HEK293 (cell line): ENCODE measurements around the gene ADAMTS2.
A peak's percentile ranks its signal among the peaks of the same experiment; 100 is the strongest.

Experiments used
- CTCF ChIA-PET: fragments of 350-600 bp; formaldehyde crosslinking; extraction: SDS; loops from one replicate; lab custom pipeline; 2021; ENCODE audit warnings: antibody characterized with exemption; lab: Yijun Ruan, JAX
- POLR2A ChIA-PET: fragments of 300-600 bp; formaldehyde crosslinking; extraction: SDS; loops from one replicate; lab custom pipeline; 2020; ENCODE audit warnings: antibody characterized with exemption, inconsistent platforms; lab: Yijun Ruan, JAX
- H3K27ac ChIP-seq: fragments of 200-500 bp; sonication (Bioruptor generic); 2 replicates; pipeline ENCODE4 v1.5.1; 2014; ENCODE audit warnings: low read depth, low read length, control low read depth, inconsistent platforms; ENCODE audit errors: extremely low read depth
- H3K36me3 ChIP-seq, 2 experiments: fragments of 200-500 bp in 1 of 2; sonication (Bioruptor generic) in 1 of 2; 1 replicate in 1 of 2; 2 replicates in 1 of 2; pipeline ENCODE4 v1.5.1; 2014 to 2017; ENCODE audit warnings: inconsistent platforms in 2 of 2, low read length in 2 of 2; ENCODE audit not compliant: control insufficient read depth in 2 of 2, insufficient read depth in 1 of 2
- H3K4me1 ChIP-seq: fragments of 200-500 bp; sonication (Bioruptor generic); 2 replicates; pipeline ENCODE4 v1.5.1; 2014; ENCODE audit warnings: mild to moderate bottlenecking, low read length, inconsistent platforms; ENCODE audit not compliant: control insufficient read depth, insufficient read depth
- H3K4me3 ChIP-seq: 2 replicates; pipeline ENCODE4 v1.5.1; 2011; ENCODE audit warnings: low read depth, mild to moderate bottlenecking, control low read depth, low read length, moderate library complexity
- H3K9me3 ChIP-seq: fragments of 200-500 bp; sonication (Bioruptor generic); 2 replicates; pipeline ENCODE4 v1.5.1; 2014; ENCODE audit warnings: low read depth, low read length, inconsistent platforms; ENCODE audit not compliant: control insufficient read depth, insufficient read depth
- ATF2 ChIP-seq: fragments of 450-650 bp; formaldehyde crosslinking; IDR thresholded peaks from 2 replicates; pipeline ENCODE4 v1.5.1; 2016; ENCODE audit warnings: missing biosample characterization, missing genetic modification characterization, low read depth
- BCL11A ChIP-seq: fragments of 450-650 bp; formaldehyde crosslinking; IDR thresholded peaks from 2 replicates; pipeline ENCODE4 v1.5.1; 2016; ENCODE audit warnings: low read depth, missing biosample characterization, missing genetic modification characterization
- IKZF3 ChIP-seq: fragments of 450-650 bp; IDR thresholded peaks from 2 replicates; pipeline ENCODE4 v1.5.0; 2018; ENCODE audit warnings: missing biosample characterization, mild to moderate bottlenecking, missing genetic modification characterization, moderate library complexity
- INSM2 ChIP-seq: fragments of 450-650 bp; formaldehyde crosslinking; IDR thresholded peaks from 2 replicates; pipeline ENCODE4 v1.5.1; 2016; ENCODE audit warnings: missing biosample characterization, missing genetic modification characterization
- KLF1 ChIP-seq: fragments of 450-650 bp; formaldehyde crosslinking; IDR thresholded peaks from 2 replicates; pipeline ENCODE4 v1.5.1; 2016; ENCODE audit warnings: missing biosample characterization, missing genetic modification characterization
- KLF10 ChIP-seq: fragments of 450-650 bp; IDR thresholded peaks from 2 replicates; pipeline ENCODE4 v1.5.1; 2018; ENCODE audit warnings: missing biosample characterization, mild to moderate bottlenecking, missing genetic modification characterization
- PBX3 ChIP-seq: sonication (generic); formaldehyde crosslinking; IDR thresholded peaks from 2 replicates; pipeline ENCODE4 v1.8.1; 2022; ENCODE audit warnings: mild to moderate bottlenecking, moderate library complexity, missing genetic modification reagents
- SCRT2 ChIP-seq: fragments of 450-650 bp; formaldehyde crosslinking; IDR thresholded peaks from 2 replicates; pipeline ENCODE4 v1.5.1; 2016; ENCODE audit warnings: missing biosample characterization, missing genetic modification characterization
- SETDB1 ChIP-seq: IDR thresholded peaks from one replicate; pipeline ENCODE4 v1.6.1; 2017; ENCODE audit warnings: mild to moderate bottlenecking, low read length, moderate library complexity, mixed read lengths; ENCODE audit not compliant: insufficient read length
- SP3 ChIP-seq: fragments of 450-650 bp; formaldehyde crosslinking; IDR thresholded peaks from 2 replicates; pipeline ENCODE4 v1.5.1; 2016; ENCODE audit warnings: missing biosample characterization, missing genetic modification characterization
- WT1 ChIP-seq: fragments of 450-650 bp; formaldehyde crosslinking; IDR thresholded peaks from 2 replicates; pipeline ENCODE4 v1.5.1; 2016; ENCODE audit warnings: missing biosample characterization, missing genetic modification characterization
- ZBTB17 ChIP-seq: fragments of 450-650 bp; formaldehyde crosslinking; IDR thresholded peaks from 2 replicates; pipeline ENCODE4 v1.5.1; 2016; ENCODE audit warnings: missing biosample characterization, missing genetic modification characterization
- ZNF157 ChIP-seq: fragments of 450-650 bp; formaldehyde crosslinking; IDR thresholded peaks from 2 replicates; pipeline ENCODE4 v1.5.1; 2016; ENCODE audit warnings: missing biosample characterization, missing genetic modification characterization
- ZNF169 ChIP-seq: fragments of 450-650 bp; formaldehyde crosslinking; IDR thresholded peaks from 2 replicates; pipeline ENCODE4 v1.5.1; 2016; ENCODE audit warnings: missing biosample characterization, missing genetic modification characterization
- ZNF202 ChIP-seq: fragments of 450-650 bp; formaldehyde crosslinking; IDR thresholded peaks from 2 replicates; pipeline ENCODE4 v1.5.1; 2016; ENCODE audit warnings: missing biosample characterization, missing genetic modification characterization, borderline replicate concordance
- ZNF239 ChIP-seq: fragments of 450-650 bp; formaldehyde crosslinking; IDR thresholded peaks from 2 replicates; pipeline ENCODE4 v1.5.1; 2016; ENCODE audit warnings: missing biosample characterization, missing genetic modification characterization
- ZNF292 ChIP-seq: fragments of 450-650 bp; formaldehyde crosslinking; IDR thresholded peaks from 2 replicates; pipeline ENCODE4 v1.5.1; 2016; ENCODE audit warnings: low read depth, missing biosample characterization, missing genetic modification characterization, borderline replicate concordance
- ZNF341 ChIP-seq: fragments of 450-650 bp; formaldehyde crosslinking; IDR thresholded peaks from 2 replicates; pipeline ENCODE4; 2016; ENCODE audit warnings: low read depth, missing biosample characterization, missing genetic modification characterization
- ZNF433 ChIP-seq: fragments of 450-650 bp; formaldehyde crosslinking; IDR thresholded peaks from 2 replicates; pipeline ENCODE4 v1.5.1; 2016; ENCODE audit warnings: missing biosample characterization, missing genetic modification characterization, low read depth
- ZNF449 ChIP-seq: fragments of 450-650 bp; formaldehyde crosslinking; IDR thresholded peaks from 2 replicates; pipeline ENCODE4 v1.5.1; 2017; ENCODE audit warnings: missing biosample characterization, mild to moderate bottlenecking, missing genetic modification characterization, moderate library complexity
- ZNF510 ChIP-seq: fragments of 450-650 bp; formaldehyde crosslinking; IDR thresholded peaks from 2 replicates; pipeline ENCODE4 v1.5.1; 2018; ENCODE audit warnings: mild to moderate bottlenecking, missing genetic modification characterization, missing biosample characterization; ENCODE audit not compliant: insufficient replicate concordance
- ZNF529 ChIP-seq: fragments of 450-650 bp; formaldehyde crosslinking; IDR thresholded peaks from 2 replicates; pipeline ENCODE4 v1.5.1; 2017; ENCODE audit warnings: missing genetic modification characterization, missing biosample characterization; ENCODE audit not compliant: insufficient replicate concordance
- ZNF560 ChIP-seq: fragments of 450-650 bp; formaldehyde crosslinking; IDR thresholded peaks from 2 replicates; pipeline ENCODE4 v1.5.1; 2017; ENCODE audit warnings: missing biosample characterization, missing genetic modification characterization, borderline replicate concordance
- ZNF580 ChIP-seq: fragments of 450-650 bp; formaldehyde crosslinking; IDR thresholded peaks from 2 replicates; pipeline ENCODE4 v1.5.1; 2016; ENCODE audit warnings: missing biosample characterization, missing genetic modification characterization
- ZNF701 ChIP-seq: fragments of 450-650 bp; formaldehyde crosslinking; IDR thresholded peaks from 2 replicates; pipeline ENCODE4 v1.5.1; 2016; ENCODE audit warnings: missing biosample characterization, missing genetic modification characterization
- ZNF707 ChIP-seq: fragments of 450-650 bp; formaldehyde crosslinking; IDR thresholded peaks from 2 replicates; pipeline ENCODE4 v1.5.1; 2016; ENCODE audit warnings: missing biosample characterization, missing genetic modification characterization
- ZNF768 ChIP-seq: fragments of 450-650 bp; formaldehyde crosslinking; IDR thresholded peaks from 2 replicates; pipeline ENCODE4 v1.5.1; 2018; ENCODE audit warnings: missing biosample characterization, mild to moderate bottlenecking, missing genetic modification characterization
- ZNF777 ChIP-seq: fragments of 450-650 bp; formaldehyde crosslinking; IDR thresholded peaks from 2 replicates; pipeline ENCODE4 v1.5.1; 2017; ENCODE audit warnings: missing biosample characterization, missing genetic modification characterization, borderline replicate concordance

ADAMTS2 gene

GRCh38 chr5:179167871-179168451 is 177.3 kb downstream of the ADAMTS2 start:
- H3K36me3 ChIP-seq: no peaks in the 10 kb centered on the region
- H3K9me3 ChIP-seq: no peaks in the 10 kb centered on the region
- POLR2A ChIA-PET: no interaction called here
- CTCF ChIA-PET: interaction anchor here (0.6 to 3.5 kb wide), 20 partner anchors 8 to 329 kb away, joined by 3 to 27 read pairs (median 4); partner anchors contain the start of gene ZNF354C
- no peaks in the 10 kb centered on the region for H3K4me1 ChIP-seq
- TF ChIP-seq SCRT2 (tag by site-specific recombination) (no peak), KLF1 (tag by site-specific recombination) (no peak), ZNF239 (tag by site-specific recombination) (no peak), ZNF202 (no peak), ZNF433 (tag by site-specific recombination) (no peak), SETDB1 (no peak), ZNF341 (tag by site-specific recombination) (no peak), ATF2 (tag by site-specific recombination) (no peak), BCL11A (tag by site-specific recombination) (no peak), ZNF510 (tag by site-specific recombination) (no peak), ZNF560 (tag by site-specific recombination) (no peak), SP3 (tag by site-specific recombination) (no peak), ZNF580 (tag by site-specific recombination) (no peak), ZNF157 (tag by site-specific recombination) (no peak)
- no peak overlapping the region for H3K27ac ChIP-seq
- H3K4me3 ChIP-seq: no peak overlapping the region

- H3K36me3 ChIP-seq: no peaks in the 10 kb centered on the region
- ChIA-PET POLR2A (no interaction called here), CTCF (interaction anchor here (0.6 to 3.5 kb wide), 20 partner anchors 8 to 330 kb away, joined by 3 to 27 read pairs (median 4); partner anchors contain the start of gene ZNF354C)
- no peaks in the 10 kb centered on the region for H3K4me1 ChIP-seq
- no peak overlapping the region for H3K4me3 ChIP-seq
- no peaks in the 10 kb centered on the region for H3K9me3 ChIP-seq
- no peak overlapping the region for H3K27ac ChIP-seq
- no peak for TF ChIP-seq ZNF529 (tag by site-specific recombination)
- 0 out of 2 replicates have a peak, but pooled peaks have one; percentile 29 for TF ChIP-seq IKZF3 (tag by site-specific recombination)
- TF ChIP-seq ZNF777 (tag by site-specific recombination): no peak
- no peak for TF ChIP-seq ZNF169
- TF ChIP-seq WT1 (tag by site-specific recombination): no peak
- no peak for TF ChIP-seq PBX3 (CRISPR knock-in tag)
- TF ChIP-seq KLF10 (tag by site-specific recombination): no peak
- TF ChIP-seq ZNF449 (tag by site-specific recombination): no peak
- no peak for TF ChIP-seq ZNF701 (tag by site-specific recombination)
- no peak for TF ChIP-seq ZNF292 (tag by site-specific recombination)
- no peak for TF ChIP-seq INSM2 (tag by site-specific recombination)
- TF ChIP-seq ZNF707: no peak
- no peak for TF ChIP-seq ZBTB17 (tag by site-specific recombination)
- no peak for TF ChIP-seq ZNF768 (tag by site-specific recombination)
These were observed 178.1 kb downstream of the ADAMTS2 start for GRCh38 chr5:179166886-179167841.
